H9 (cell line): ENCODE data around the gene RAB3IL1. TPM values are rescaled to one million over a fixed set of nuclear protein-coding genes. Genes with fewer than 3 reads are reported as not detected.

Source experiments
- DNase-seq: peaks from one replicate; pipeline ENCODE4 v3.0.0-alpha.2; 2017
- H2AFZ ChIP-seq: one replicate; pipeline ENCODE4 v1.6.1; 2013; ENCODE audit warnings: mild to moderate bottlenecking, low read length, control low read depth, moderate library complexity
- H2AK5ac ChIP-seq: 2 replicates; pipeline ENCODE4 v1.6.1; 2013; ENCODE audit warnings: low read length, control low read depth, mixed read lengths; ENCODE audit not compliant: insufficient read length
- H2BK120ac ChIP-seq: one replicate; pipeline ENCODE4 v1.6.1; 2013; ENCODE audit warnings: low read depth, mild to moderate bottlenecking, low read length, control low read depth, inconsistent platforms; ENCODE audit not compliant: poor library complexity, severe bottlenecking
- H2BK12ac ChIP-seq: 2 replicates; pipeline ENCODE4 v1.6.1; 2013; ENCODE audit warnings: low read length, control low read depth, mixed read lengths, low read depth; ENCODE audit not compliant: insufficient read length
- H2BK15ac ChIP-seq: 2 replicates; pipeline ENCODE4 v1.6.1; 2013; ENCODE audit warnings: low read depth, low read length, control low read depth
- H2BK20ac ChIP-seq: one replicate; pipeline ENCODE4 v1.6.1; 2013; ENCODE audit warnings: low read depth, mild to moderate bottlenecking, low read length, control low read depth, inconsistent platforms; ENCODE audit not compliant: poor library complexity, severe bottlenecking
- H2BK5ac ChIP-seq: 2 replicates; pipeline ENCODE4 v1.6.1; 2013; ENCODE audit warnings: low read length, control low read depth, mixed read lengths; ENCODE audit not compliant: insufficient read length
- H3K14ac ChIP-seq: 2 replicates; pipeline ENCODE4 v1.6.1; 2013; ENCODE audit warnings: low read length, control low read depth; ENCODE audit not compliant: insufficient read depth
- H3K18ac ChIP-seq: 2 replicates; pipeline ENCODE4 v1.6.1; 2013; ENCODE audit warnings: low read depth, mild to moderate bottlenecking, mixed read lengths, low read length, control low read depth; ENCODE audit not compliant: insufficient read length
- H3K23ac ChIP-seq: 2 replicates; pipeline ENCODE4 v1.6.1; 2013; ENCODE audit warnings: low read length, control low read depth, mixed read lengths, low read depth; ENCODE audit not compliant: insufficient read length
- H3K23me2 ChIP-seq: 2 replicates; pipeline ENCODE4 v1.6.1; 2013; ENCODE audit warnings: low read depth, mild to moderate bottlenecking, mixed read lengths, low read length, control low read depth; ENCODE audit not compliant: insufficient read length, poor library complexity, severe bottlenecking
- H3K27ac ChIP-seq: 2 replicates; pipeline ENCODE4 v1.5.1; 2013; ENCODE audit warnings: low read length, control low read depth, mixed read lengths, low read depth; ENCODE audit not compliant: insufficient read length
- H3K27me3 ChIP-seq: 2 replicates; pipeline ENCODE4 v1.6.1; 2013; ENCODE audit warnings: low read length, control low read depth, inconsistent platforms; ENCODE audit not compliant: insufficient read depth
- H3K4ac ChIP-seq: 2 replicates; pipeline ENCODE4 v1.6.1; 2013; ENCODE audit warnings: low read depth, mild to moderate bottlenecking, control low read depth, inconsistent platforms, low read length, moderate library complexity
- H3K4me1 ChIP-seq: 2 replicates; pipeline ENCODE4 v1.6.1; 2013; ENCODE audit warnings: low read length, control low read depth, inconsistent platforms; ENCODE audit not compliant: insufficient read depth
- H3K4me2 ChIP-seq: 2 replicates; pipeline ENCODE4 v1.6.1; 2013; ENCODE audit warnings: low read length, control low read depth, mixed read lengths; ENCODE audit not compliant: insufficient read length, insufficient read depth
- H3K56ac ChIP-seq: 2 replicates; pipeline ENCODE4 v1.6.1; 2013; ENCODE audit warnings: low read depth, mild to moderate bottlenecking, mixed read lengths, low read length, control low read depth; ENCODE audit not compliant: insufficient read length
- H3K79me1 ChIP-seq: 2 replicates; pipeline ENCODE4 v1.6.1; 2013; ENCODE audit warnings: low read depth, mild to moderate bottlenecking, moderate library complexity, low read length, control low read depth, inconsistent platforms; ENCODE audit not compliant: insufficient read depth, poor library complexity, severe bottlenecking
- H3K79me2 ChIP-seq: 2 replicates; pipeline ENCODE4 v1.6.1; 2013; ENCODE audit warnings: low read length, control low read depth, inconsistent platforms; ENCODE audit not compliant: insufficient read depth
- H3K9ac ChIP-seq: 2 replicates; pipeline ENCODE4 v1.6.1; 2013; ENCODE audit warnings: low read length, control low read depth, mixed read lengths; ENCODE audit not compliant: insufficient read length; ENCODE audit errors: extremely low read depth
- H3K9me3 ChIP-seq: one replicate; pipeline ENCODE4 v1.6.1; 2013; ENCODE audit warnings: low read depth, low read length, inconsistent platforms; ENCODE audit not compliant: control insufficient read depth
- H3T11ph ChIP-seq: one replicate; pipeline ENCODE4 v1.6.1; 2013; ENCODE audit warnings: mild to moderate bottlenecking, low read length, control low read depth, inconsistent platforms
- H4K20me1 ChIP-seq: one replicate; pipeline ENCODE4 v1.6.1; 2013; ENCODE audit not compliant: control insufficient read depth, insufficient read length, insufficient read depth
- H4K5ac ChIP-seq: 2 replicates; pipeline ENCODE4 v1.6.1; 2013; ENCODE audit warnings: low read depth, mild to moderate bottlenecking, mixed read lengths, low read length, control low read depth; ENCODE audit not compliant: insufficient read length
- H4K8ac ChIP-seq: replicated peaks from 2 replicates; pipeline ENCODE4 v1.6.1; 2013; ENCODE audit warnings: low read length, control low read depth, mixed read lengths, low read depth; ENCODE audit not compliant: insufficient read length
- H4K91ac ChIP-seq: 2 replicates; pipeline ENCODE4 v1.6.1; 2013; ENCODE audit warnings: low read depth, mild to moderate bottlenecking, moderate library complexity, mixed read lengths, low read length, control low read depth; ENCODE audit not compliant: insufficient read length
- H3K27ac Mint-ChIP-seq, 3 experiments: 2 replicates in 2 of 3; 3 replicates in 1 of 3; pipeline ENCODE4 v1.8.0; 2020 to 2021; ENCODE audit warnings: mixed read lengths in 3 of 3, mild to moderate bottlenecking in 1 of 3, moderate library complexity in 1 of 3
- H3K27me3 Mint-ChIP-seq: 2 replicates; pipeline ENCODE4 v1.8.0; 2021; ENCODE audit warnings: low read depth, mild to moderate bottlenecking, moderate library complexity, mixed read lengths
- H3K36me3 Mint-ChIP-seq, 3 experiments: 2 replicates in 2 of 3; 3 replicates in 1 of 3; pipeline ENCODE4 v1.8.0; 2020 to 2021; ENCODE audit warnings: low read depth in 3 of 3, mixed read lengths in 3 of 3; ENCODE audit not compliant: insufficient read depth in 1 of 3
- H3K4me1 Mint-ChIP-seq, 2 experiments: 2 replicates each; pipeline ENCODE4 v1.8.0; 2020; ENCODE audit warnings: mixed read lengths in 2 of 2
- H3K4me3 Mint-ChIP-seq, 2 experiments: 2 replicates in 1 of 2; 3 replicates in 1 of 2; pipeline ENCODE4 v1.8.0; 2020 to 2021; ENCODE audit warnings: mild to moderate bottlenecking in 2 of 2, mixed read lengths in 2 of 2, moderate library complexity in 1 of 2
- H3K9me3 Mint-ChIP-seq, 2 experiments: 2 replicates in 1 of 2; 3 replicates in 1 of 2; pipeline ENCODE4 v1.8.0; 2020; ENCODE audit warnings: mild to moderate bottlenecking in 2 of 2, mixed read lengths in 2 of 2, moderate library complexity in 1 of 2
- WGBS: extraction: QIAGEN DNeasy Blood & Tissue Kit; methylation state at CpG from one replicate; pipeline ENCODE4 v1.1.7; 2013; ENCODE audit warnings: missing lambda C conversion rate, low lambda C conversion rate, mixed read lengths; ENCODE audit not compliant: insufficient read length; ENCODE audit errors: extremely low coverage; 5-methylcytosine and 5-hydroxymethylcytosine counted together
- total RNA-seq: library from RNA; stranded (reverse); gene quantifications from 2 replicates; pipeline ENCODE4 v1.2.1, GENCODE V29; 2021
- TF ChIP-seq, protein P1 (sequence below): fragments of 200-600 bp; sonication (generic); conservative IDR thresholded peaks from 3 replicates; pipeline ENCODE4 v1.8.0; 2021; ENCODE audit warnings: antibody characterized with exemption, mild to moderate bottlenecking

Gene RAB3IL1
- total RNA-seq, 1 experiment from 2014 or later, result 2.4 TPM

DNA sequence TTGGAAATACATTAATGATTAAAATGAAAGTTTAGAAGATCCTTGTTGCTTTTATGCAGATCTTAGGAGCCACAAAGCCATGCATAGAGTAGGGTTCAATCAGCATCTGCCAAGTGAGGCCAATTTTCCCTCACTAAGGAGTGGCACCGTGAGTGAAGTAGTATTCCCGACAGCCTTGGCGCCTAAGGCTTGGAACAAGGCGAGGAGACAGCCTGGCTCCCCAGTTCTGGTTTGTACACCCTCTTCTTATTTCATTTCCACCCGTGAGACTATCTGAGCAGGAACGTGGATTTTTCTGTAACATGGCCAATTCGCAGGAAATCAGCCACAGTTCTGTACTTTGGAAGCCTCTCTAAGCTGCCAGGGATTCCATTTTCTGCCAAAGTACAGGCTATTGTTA, 66.7 kb downstream of the RAB3IL1 start:
- H3T11ph ChIP-seq, result no peak overlapping the region
- H3K23ac ChIP-seq, result no peak overlapping the region
- no peaks in the 10 kb centered on the region; the same call in 1 of the 2 replicates for H3K79me2 ChIP-seq
- H2BK5ac ChIP-seq, result no peak overlapping the region
- H3K56ac ChIP-seq, result no peak overlapping the region
- H4K20me1 ChIP-seq, result no peaks in the 10 kb centered on the region
- H3K27ac Mint-ChIP-seq, result peak overlapping the region in 2 of 3 experiments; percentile 29 to 39; a peak in 2 of 7 replicates
- H2AFZ ChIP-seq, result no peak overlapping the region
- no peaks in the 10 kb centered on the region; a peak in 1 of 5 replicates for H3K9me3 Mint-ChIP-seq
- no peaks in the 10 kb centered on the region for H3K79me1 ChIP-seq
- no peak overlapping the region for H3K18ac ChIP-seq
- no peak overlapping the region for H3K14ac ChIP-seq
- no peak overlapping the region for H4K91ac ChIP-seq
- H3K4ac ChIP-seq, result no peak overlapping the region
- no peak overlapping the region for H3K4me3 Mint-ChIP-seq
- no peaks in the 10 kb centered on the region for H3K27me3 Mint-ChIP-seq
- H3K36me3 Mint-ChIP-seq, result peaks cover 68 to 89% (median 86%) of the 10 kb centered on the region in 3 experiments
- H2BK20ac ChIP-seq, result no peak overlapping the region
- TF ChIP-seq, protein P1, sequence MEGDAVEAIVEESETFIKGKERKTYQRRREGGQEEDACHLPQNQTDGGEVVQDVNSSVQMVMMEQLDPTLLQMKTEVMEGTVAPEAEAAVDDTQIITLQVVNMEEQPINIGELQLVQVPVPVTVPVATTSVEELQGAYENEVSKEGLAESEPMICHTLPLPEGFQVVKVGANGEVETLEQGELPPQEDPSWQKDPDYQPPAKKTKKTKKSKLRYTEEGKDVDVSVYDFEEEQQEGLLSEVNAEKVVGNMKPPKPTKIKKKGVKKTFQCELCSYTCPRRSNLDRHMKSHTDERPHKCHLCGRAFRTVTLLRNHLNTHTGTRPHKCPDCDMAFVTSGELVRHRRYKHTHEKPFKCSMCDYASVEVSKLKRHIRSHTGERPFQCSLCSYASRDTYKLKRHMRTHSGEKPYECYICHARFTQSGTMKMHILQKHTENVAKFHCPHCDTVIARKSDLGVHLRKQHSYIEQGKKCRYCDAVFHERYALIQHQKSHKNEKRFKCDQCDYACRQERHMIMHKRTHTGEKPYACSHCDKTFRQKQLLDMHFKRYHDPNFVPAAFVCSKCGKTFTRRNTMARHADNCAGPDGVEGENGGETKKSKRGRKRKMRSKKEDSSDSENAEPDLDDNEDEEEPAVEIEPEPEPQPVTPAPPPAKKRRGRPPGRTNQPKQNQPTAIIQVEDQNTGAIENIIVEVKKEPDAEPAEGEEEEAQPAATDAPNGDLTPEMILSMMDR, result no peak
- no peaks in the 10 kb centered on the region for H3K4me1 ChIP-seq
- H4K8ac ChIP-seq, result no peak overlapping the region
- H2BK15ac ChIP-seq, result no peak overlapping the region
- no peak overlapping the region for H4K5ac ChIP-seq
- H3K4me2 ChIP-seq, result no peak overlapping the region
- H2BK12ac ChIP-seq, result no peak overlapping the region
- no peaks in the 10 kb centered on the region for H3K27me3 ChIP-seq
- no peaks in the 10 kb centered on the region for H3K23me2 ChIP-seq
- WGBS, result no CpG with 5 or more reads among the region's 7 CpGs
- H3K9ac ChIP-seq, result no peak overlapping the region
- no peaks in the 10 kb centered on the region for H3K9me3 ChIP-seq
- no peak overlapping the region for H2AK5ac ChIP-seq
- peaks cover 0 to 2% of the 10 kb centered on the region in 2 experiments; a peak in 3 of 4 replicates for H3K4me1 Mint-ChIP-seq
- H2BK120ac ChIP-seq, result no peak overlapping the region
- H3K27ac ChIP-seq, result no peak overlapping the region
- DNase-seq, result no peak
